B cell (primary cell): ENCODE measurements around the gene TYW1.
"Not testable (repeated sequence)": the region's sequence is repeated elsewhere in the genome, so short reads cannot be mapped to it uniquely, and the experiment has no call there.

Experiments
- EZH2 ChIP-seq: IDR thresholded peaks from 2 replicates; pipeline ENCODE4 v1.6.1; 2012; ENCODE audit warnings: borderline replicate concordance, low read depth, mild to moderate bottlenecking, moderate library complexity, low read length; ENCODE audit not compliant: insufficient read depth, poor library complexity, severe bottlenecking
- TF ChIP-seq, protein P1 (sequence below): fragments of 200-600 bp; IDR thresholded peaks from one replicate; pipeline ENCODE4 v1.8.0; 2022; ENCODE audit warnings: antibody characterized with exemption, mild to moderate bottlenecking

DNA sequence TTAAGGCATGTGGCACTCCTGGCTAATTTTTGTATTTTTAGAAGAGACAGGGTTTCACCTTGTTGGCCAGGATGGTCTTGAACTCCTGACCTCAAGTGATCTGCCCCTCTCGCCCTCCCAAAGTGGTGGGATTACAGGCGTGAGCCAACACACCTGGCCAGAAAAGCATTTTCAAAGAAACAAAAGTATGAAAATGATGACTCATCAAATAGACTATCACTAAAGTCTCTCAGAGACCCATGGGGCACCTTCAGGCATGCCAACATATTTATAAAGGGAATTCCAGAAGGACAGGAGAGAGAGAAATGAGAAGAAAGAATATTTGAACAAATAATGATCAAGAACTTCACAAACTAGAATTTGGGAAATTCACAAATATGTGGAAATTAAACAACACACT is 114.7 kb downstream of the TYW1 start:
- TF ChIP-seq, protein P1, sequence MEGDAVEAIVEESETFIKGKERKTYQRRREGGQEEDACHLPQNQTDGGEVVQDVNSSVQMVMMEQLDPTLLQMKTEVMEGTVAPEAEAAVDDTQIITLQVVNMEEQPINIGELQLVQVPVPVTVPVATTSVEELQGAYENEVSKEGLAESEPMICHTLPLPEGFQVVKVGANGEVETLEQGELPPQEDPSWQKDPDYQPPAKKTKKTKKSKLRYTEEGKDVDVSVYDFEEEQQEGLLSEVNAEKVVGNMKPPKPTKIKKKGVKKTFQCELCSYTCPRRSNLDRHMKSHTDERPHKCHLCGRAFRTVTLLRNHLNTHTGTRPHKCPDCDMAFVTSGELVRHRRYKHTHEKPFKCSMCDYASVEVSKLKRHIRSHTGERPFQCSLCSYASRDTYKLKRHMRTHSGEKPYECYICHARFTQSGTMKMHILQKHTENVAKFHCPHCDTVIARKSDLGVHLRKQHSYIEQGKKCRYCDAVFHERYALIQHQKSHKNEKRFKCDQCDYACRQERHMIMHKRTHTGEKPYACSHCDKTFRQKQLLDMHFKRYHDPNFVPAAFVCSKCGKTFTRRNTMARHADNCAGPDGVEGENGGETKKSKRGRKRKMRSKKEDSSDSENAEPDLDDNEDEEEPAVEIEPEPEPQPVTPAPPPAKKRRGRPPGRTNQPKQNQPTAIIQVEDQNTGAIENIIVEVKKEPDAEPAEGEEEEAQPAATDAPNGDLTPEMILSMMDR = not testable (repeated sequence)
- not testable (repeated sequence) for TF ChIP-seq EZH2
